ENCODE results near the gene TRAF5.

TRAF5 gene

DNA sequence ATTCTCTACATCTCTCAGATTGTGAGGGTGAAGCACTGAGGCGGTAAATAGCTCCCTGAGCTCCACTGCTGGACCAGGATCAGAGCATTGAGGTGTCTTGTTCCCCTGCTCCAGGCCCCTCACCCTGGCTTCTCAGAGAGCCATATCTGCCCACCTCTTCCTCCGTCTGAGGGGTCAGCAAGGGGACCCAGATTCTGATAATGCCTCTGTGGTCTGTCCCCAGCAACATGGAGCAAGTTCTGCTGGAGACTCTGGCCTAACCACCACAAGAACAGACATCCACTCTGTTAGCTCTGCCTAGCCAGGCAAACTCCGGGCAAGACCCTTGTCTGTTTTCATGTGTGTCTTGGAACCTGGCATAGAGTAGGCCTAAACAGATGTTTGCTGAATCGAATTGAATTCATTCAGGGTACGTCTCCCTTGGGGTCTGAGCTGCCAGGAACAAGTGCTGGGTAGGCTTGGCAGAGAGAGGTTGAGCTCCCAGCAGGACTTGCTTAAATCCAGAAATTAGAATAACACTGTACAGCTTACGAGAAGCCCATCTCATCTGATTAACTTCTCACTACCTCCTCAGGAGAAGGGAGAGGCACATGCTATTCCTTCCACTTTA is 2.3 kb downstream of the TRAF5 start:
- no peak for DNase-seq

GRCh38 chr1:211329764-211330201 is 3.1 kb downstream of the TRAF5 start:
- no peak for DNase-seq

DNA sequence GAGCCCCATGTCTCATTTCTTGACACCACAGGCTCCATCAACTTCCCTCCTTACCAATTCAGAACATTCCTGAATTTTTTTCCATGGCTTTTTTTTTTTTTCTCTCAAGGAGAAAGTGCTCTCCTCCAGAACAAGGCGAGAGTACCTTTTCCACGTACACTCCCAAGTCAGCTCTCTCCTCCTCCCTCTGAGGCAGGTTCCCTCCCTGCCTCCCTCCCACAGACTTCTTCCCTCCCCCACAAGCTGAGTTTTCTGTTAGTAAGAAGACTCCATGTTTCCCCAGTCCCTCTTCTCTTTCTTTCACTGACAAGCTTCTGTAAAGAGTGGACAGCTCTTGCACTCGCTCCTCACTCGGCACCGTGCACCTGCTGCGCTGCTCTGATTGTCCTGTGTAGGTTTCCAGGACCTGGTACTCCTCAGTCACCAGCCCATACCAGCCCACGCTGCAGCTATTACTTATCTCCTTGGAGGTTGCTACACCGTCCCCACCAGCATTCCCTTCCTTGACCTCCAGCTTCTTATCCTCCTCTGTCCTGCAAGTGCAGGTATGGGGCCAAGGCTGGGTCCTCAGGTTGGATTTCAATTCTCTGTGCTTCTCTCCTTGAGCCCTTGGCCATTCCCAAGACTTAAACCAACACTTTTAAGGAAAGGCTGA is 3.8 kb downstream of the TRAF5 start:
- DNase-seq, result no peak

- DNase-seq, result no peak
Measured at GRCh38 chr1:211331011-211331709, 4.5 kb downstream of the TRAF5 start.

DNA sequence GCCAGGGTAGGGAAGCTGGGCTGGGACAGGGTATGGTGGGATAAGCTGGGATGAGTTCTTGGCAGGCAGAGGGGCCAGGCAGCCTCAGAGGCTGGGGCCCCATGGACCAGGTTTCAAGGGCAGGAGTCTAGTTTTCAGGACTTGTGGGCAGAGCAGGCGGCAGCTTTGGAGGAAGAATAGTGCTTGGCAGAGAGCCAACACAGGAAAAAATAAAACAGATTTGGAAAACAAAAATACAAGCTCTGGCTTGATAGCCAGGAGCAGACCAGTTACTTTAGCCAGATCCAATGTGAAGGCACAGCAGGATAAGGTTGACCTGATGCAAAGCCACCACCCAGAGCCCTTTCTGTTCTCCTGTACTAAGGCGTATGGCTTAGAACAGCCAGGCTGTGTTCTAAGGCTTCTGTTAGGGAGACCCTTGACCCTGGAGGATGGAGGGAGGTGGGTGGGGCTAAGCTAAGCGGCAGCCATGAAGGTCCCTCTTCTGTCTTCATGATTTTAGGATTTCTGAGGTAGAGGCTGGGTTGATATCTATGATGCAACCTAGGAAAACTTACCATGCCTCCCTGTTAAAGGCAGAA is 5.5 kb downstream of the TRAF5 start:
- no peak for DNase-seq

DNA sequence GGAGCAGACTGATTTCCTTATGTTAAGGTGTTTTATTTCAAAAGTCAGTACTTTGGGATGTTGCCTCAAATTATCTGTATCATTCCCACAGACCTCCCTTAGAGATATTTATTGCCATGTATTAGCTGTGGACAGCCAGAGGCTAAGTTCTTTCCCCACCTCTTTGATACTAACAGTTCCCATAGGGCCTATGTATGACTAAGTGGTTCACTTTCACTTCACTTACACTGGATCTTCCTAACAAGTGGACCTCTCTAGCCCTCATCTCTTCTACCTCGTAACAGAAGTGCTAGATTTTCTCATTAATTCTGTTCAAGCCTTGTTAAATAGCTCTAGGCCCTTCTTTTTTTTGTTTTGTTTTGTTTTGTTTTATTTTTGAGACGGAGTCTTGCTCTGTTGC is 6.2 kb downstream of the TRAF5 start:
- no peak for DNase-seq

GRCh38 chr1:211333906-211334305 is 7.3 kb downstream of the TRAF5 start:
- DNase-seq, result no peak

DNA sequence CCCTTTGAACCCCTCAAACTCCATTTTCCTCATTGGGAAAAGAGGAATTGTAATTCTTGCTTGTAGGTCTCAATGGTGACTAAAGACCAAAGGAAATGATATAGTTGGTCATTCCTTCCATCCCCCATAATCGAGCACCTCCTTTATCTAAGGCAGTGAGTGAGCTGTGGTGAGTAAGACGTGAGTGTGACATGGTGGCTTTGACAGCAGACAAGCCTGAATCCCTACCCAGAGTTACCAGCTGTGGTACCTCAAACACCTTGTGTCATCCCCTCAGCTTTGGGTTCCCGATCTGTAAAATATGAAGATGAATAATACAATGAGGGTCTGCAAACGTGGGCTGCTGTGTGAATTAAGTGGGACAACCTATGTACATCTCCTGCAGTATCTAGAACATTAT is 8.4 kb downstream of the TRAF5 start:
- DNase-seq, result no peak

DNA sequence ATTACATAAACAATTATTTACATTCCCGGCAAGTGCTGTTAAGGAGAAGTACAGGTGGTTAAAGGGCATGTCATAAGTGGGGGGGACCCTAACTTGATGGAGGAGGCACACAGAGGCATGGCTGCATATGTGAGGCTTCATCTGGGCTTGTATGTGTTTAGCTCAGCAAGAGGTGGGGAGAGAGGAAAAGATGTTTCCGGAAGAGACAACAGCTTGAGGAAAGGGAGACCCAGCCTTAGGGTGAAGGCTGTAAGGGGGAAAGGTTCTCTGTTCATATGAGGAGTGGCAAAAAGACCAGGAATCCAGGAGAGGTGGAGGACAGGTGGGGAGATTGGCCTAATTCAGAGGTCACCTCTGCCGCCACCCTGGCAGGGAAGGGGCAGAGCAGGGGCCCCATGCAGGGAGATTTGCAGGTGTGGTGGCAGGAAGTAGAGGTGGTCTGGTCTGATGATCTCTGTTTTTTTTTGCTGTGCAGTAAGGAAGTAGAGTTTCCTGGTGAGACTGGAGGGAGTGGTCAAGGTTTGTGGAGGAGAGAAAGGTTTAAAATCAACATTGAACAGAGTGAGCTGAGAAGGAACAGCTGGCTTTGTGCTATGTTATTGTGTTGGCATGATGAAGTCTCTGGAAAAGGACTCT is 9.0 kb downstream of the TRAF5 start:
- DNase-seq, result no peak

DNA sequence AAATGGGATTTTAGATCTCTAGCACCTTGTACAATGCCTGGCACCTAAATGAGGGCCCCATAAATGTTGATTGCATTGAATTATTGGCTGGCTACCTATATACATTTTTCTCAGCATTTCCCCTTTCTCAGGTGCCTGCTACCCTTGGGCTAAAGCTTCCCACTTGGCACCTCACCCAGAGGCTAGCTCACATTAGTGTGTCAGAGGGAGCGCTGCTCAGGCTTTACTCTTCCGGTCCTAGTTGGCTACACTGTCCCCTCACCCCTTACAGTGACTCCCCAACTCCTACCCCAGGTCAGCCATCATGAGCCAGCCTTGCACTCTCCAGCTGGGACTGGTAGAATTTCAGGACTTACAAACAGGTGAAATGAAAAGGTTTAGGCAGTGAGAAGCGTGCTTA is 9.5 kb downstream of the TRAF5 start:
- DNase-seq, result no peak

GRCh38 chr1:211336775-211337174 is 10.1 kb downstream of the TRAF5 start:
- DNase-seq, result no peak

DNA sequence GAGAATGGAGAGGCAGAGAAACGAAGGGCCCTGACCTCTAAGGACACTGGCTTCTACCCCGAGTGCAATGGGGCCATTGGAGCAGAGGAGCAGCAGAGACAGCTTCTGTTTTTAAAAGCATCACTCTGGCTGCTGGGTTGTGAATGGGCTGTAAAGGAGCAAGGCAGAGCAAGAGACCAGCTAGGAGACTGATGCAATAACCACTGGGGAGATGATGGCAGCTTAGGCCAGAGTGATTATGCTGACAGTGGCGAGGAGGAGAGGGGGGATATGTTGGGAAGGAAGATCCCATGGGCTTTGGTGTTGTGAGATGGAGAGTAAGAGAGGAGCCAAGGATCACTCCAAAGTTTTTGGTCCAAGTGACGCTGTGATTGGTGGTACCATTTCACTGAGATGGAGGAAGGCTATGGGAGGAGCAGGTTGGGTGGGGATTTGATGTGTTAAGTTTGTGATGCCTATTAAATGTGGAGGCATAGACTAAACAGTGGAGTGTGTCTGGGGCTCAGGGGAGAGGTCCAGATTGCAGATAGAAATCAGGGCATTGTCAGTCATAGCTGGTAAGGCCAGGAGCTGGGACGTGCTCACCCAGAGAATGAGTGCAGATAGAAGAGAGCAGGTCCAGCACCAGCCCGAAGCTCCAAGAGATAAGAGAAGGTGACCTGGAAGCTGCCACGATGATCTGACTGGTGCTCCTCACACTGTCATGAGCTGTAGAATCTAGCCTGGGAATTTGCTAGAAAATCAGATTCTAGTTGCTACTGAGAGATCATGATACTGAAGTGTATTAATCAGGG is 11.0 kb downstream of the TRAF5 start:
- DNase-seq, result no peak

- DNase-seq, result no peak
Measured at GRCh38 chr1:211338224-211338620, 11.6 kb downstream of the TRAF5 start.

DNA sequence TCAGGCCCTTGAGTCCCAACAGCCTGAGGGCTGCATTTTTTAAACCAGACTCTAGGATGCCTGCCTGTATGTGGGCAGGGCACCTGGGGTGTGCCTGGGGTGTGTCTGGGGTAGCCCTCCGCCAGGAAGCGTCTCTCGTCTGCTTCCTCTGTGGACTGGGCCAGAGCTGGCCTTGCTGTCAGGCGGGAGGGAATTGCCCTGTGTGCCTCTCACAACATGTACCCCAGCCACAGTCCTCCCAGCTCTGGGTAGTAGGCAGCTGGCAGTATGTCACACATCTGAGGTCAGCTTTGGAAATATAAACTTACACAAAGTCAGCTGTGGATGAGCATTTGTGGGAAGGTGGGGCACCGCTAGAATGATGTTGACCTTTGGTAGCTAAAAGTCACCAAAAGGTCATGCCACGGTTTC is 13.0 kb downstream of the TRAF5 start:
- DNase-seq, result no peak

DNA sequence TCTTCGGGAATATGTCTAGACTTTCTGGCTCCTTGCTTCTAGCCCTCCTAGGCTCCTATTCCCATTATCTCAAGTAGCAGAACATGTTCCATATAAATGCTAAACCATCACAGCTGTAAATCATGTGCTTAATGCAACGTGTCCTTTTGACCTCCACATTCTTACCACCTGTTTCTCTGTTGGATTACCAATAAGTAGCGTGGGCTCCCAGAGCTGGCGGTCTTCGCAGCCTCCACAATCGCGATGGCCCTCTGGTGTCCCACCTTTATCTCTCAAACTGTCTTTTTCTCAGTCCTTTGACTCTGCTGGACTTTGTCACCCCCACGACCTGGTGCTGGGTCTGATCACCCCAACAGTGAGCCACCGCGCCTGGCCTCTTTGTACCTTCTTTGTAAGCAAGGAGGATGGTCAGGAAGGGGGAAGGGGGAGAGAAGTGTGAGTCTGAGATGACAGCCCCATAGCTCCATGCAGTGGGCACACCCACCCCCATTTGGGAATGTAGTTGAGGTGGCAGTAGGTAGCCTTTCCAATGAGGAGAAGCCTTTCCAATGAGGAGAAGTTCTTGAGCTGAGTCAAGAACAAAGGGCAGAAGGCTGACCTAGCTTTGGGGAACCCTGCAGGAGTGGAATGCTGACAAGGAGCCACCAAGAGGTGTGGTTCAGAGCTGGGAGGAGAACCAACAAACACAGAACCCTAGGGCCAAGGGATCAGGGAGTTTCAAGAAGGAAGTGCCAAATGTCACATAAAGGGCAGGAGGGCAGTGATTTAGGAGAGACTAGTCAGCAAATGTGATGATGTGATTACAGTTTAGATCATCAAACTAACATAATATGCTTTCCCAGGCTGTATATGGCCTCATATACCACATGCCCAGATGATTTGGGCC is 14.2 kb downstream of the TRAF5 start:
- no peak for DNase-seq

DNA sequence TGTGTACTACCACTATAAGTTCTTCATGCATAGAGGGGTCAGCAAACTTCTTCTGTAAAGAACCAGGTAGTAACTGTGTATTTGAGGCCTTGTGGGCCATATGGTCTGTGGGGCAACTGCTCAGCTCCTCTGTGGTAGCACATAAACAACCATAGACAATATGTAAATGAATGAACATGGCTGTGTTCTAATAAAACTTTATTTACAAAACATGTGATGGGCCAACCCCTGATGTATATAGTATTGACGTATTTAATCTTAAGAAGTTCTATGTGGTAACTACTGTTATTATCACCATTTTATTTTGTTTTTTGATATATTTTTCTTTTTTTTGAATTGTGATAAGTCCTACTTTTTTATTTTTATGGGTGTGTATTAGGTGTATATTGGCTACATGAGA is 15.4 kb downstream of the TRAF5 start:
- DNase-seq, result no peak

DNA sequence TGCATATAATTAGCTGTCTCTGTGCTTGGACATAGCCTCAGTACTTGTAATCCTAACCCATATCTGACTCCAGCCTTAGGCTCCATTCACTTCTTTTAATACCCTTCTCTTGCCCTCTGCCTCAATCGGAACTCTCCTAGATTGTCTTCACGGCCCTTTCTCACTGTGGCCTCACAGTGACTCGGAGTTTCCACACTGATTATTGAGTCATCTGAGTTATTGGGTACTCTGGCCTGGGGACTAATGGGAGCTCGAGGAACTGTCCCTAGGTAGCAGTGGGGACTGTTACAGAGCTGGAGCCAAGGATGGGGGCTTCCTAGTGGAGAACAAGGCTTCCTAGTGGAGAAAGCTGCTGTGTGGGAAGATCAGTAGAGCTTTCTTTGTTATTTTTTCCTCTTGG is 17.0 kb downstream of the TRAF5 start:
- no peak for DNase-seq

DNA sequence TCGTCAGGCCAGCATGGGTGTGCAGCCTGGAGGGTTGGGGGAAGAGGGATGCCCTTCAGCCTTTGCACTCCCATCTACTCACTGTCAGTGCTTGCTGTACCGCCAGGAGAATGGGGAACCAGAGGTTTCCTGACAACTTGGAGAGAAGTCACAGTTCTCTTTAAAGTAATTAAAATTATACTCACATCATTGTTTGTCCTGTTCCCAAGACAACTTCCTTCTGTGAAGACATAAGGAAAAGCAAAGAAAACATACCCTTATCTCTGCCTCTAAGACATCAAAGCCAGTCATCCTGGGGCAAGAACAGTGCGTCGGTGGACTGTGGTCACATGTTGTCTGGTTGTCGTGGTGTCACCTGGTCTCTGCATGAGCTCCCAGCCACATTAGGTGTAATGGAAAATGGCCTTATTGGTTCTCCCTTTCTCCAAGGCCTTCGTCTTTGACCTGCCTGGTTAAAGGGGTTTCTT is 17.6 kb downstream of the TRAF5 start:
- no peak for DNase-seq

DNA sequence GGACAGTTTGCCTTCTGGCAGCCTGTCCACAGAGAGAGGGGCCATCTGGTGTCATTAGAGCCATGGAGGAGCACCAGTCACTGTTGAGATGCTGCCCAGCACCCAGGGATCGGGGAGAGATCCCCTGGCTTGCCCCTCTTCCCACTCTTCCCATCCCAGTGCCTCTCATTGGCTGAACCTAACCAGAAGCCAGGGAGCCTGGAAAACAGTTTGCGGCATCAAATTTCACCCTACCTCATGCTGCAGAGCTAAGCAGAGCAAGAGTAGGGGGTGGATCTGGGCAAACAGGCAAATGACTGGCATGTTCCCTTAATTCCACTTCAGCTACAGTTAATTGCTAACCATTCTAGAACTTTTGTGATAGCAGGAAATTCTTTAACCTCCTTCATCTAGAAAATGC is 19.1 kb downstream of the TRAF5 start:
- DNase-seq, result no peak

GRCh38 chr1:211347077-211347844 is 20.6 kb downstream of the TRAF5 start:
- DNase-seq, result no peak

DNA sequence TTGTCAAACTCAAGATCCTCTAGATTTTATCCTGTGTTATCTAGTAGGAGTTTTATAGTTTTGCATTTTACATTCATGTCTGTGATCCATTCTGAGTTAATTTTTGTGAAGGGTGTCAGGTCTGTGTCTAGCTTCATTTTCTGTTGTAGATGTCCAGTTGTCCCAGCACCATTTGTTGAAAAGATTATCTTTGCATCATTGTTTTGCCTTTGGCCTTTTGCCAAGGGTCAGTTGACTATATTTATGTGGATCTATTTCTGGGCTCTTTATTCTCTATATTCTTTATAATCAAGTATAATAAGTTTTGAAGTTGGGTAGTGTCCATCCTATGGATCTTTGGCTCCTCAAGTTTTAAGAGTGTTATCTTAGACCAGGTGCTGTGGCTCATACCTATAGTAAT is 21.9 kb downstream of the TRAF5 start:
- DNase-seq, result no peak
